CD14-positive monocyte (primary cell): ENCODE results near the gene MGAM2. TPM values are rescaled to one million over a fixed set of nuclear protein-coding genes. Genes with fewer than 3 reads are reported as not detected.

Experiments used
- DNase-seq, 3 donors: peaks; one replicate each; pipeline ENCODE4 v3.0.0-alpha.2; 2011 to 2022
- H2AFZ ChIP-seq: 2 replicates; pipeline ENCODE4 v1.6.0; 2012; ENCODE audit warnings: mild to moderate bottlenecking, low read depth, low read length, inconsistent platforms; ENCODE audit not compliant: insufficient read depth, poor library complexity, severe bottlenecking
- H3K27ac ChIP-seq, 2 donors: 1 replicate in 1 of 2; 2 replicates in 1 of 2; pipeline ENCODE4 v1.5.1; 2012 to 2013; ENCODE audit warnings: low read length in 2 of 2, control low read depth in 1 of 2, inconsistent platforms in 1 of 2, low read depth in 1 of 2, mild to moderate bottlenecking in 1 of 2
- H3K27me3 ChIP-seq, 2 donors: one replicate each; pipeline versions ENCODE4 v1.6.0 to v1.6.1; 2011 to 2013; ENCODE audit warnings: low read length in 2 of 2; ENCODE audit not compliant: control insufficient read depth in 2 of 2, insufficient read depth in 2 of 2
- H3K36me3 ChIP-seq, 2 donors: replicated peaks in 1 of 2; 1 replicate in 1 of 2; 2 replicates in 1 of 2; pipeline versions ENCODE4 v1.5.1 to v1.6.1; 2012 to 2013; ENCODE audit warnings: low read length in 2 of 2, control low read depth in 1 of 2, inconsistent platforms in 1 of 2, mild to moderate bottlenecking in 1 of 2; ENCODE audit not compliant: insufficient read depth in 2 of 2, control insufficient read depth in 1 of 2
- H3K4me1 ChIP-seq, 2 donors: 1 replicate in 1 of 2; 2 replicates in 1 of 2; pipeline versions ENCODE4 v1.5.1 to v1.6.1; 2012 to 2013; ENCODE audit warnings: low read length in 2 of 2, control low read depth in 1 of 2, inconsistent platforms in 1 of 2, mild to moderate bottlenecking in 1 of 2, moderate library complexity in 1 of 2; ENCODE audit not compliant: insufficient read depth in 2 of 2, control insufficient read depth in 1 of 2
- H3K4me2 ChIP-seq: replicated peaks from 2 replicates; pipeline ENCODE3; 2012; ENCODE audit warnings: low read length, moderate library complexity, mild to moderate bottlenecking; ENCODE audit not compliant: poor library complexity, severe bottlenecking; ENCODE audit errors: extremely low read depth
- H3K4me3 ChIP-seq, 3 experiments: fragments of 200-600 bp in 1 of 3; sonication (generic) in 1 of 3; replicated peaks in 1 of 3; 1 replicate in 2 of 3; 2 replicates in 1 of 3; pipeline ENCODE4 v1.5.1; 2011 to 2013; ENCODE audit warnings: low read length in 3 of 3, mild to moderate bottlenecking in 3 of 3, control low read depth in 2 of 3, low read depth in 2 of 3, inconsistent platforms in 1 of 3, moderate library complexity in 1 of 3
- H3K79me2 ChIP-seq: 2 replicates; pipeline ENCODE4 v1.6.0; 2012; ENCODE audit warnings: mild to moderate bottlenecking, control low read depth, inconsistent platforms, low read length, moderate library complexity; ENCODE audit not compliant: insufficient read depth
- H3K9ac ChIP-seq: 2 replicates; pipeline ENCODE4 v1.6.0; 2017; ENCODE audit warnings: low read length, mild to moderate bottlenecking; ENCODE audit not compliant: insufficient read depth, poor library complexity, severe bottlenecking
- H3K9me3 ChIP-seq, 2 donors: replicated peaks in 1 of 2; 1 replicate in 1 of 2; 2 replicates in 1 of 2; pipeline versions ENCODE4 v1.5.1 to v1.6.1; 2012 to 2013; ENCODE audit warnings: low read length in 2 of 2, control low read depth in 1 of 2; ENCODE audit not compliant: control insufficient read depth in 1 of 2, insufficient read depth in 1 of 2
- H4K20me1 ChIP-seq: 2 replicates; pipeline ENCODE4 v1.6.0; 2012; ENCODE audit warnings: mild to moderate bottlenecking, low read length, control low read depth, moderate library complexity; ENCODE audit not compliant: insufficient read depth
- H3K27ac Mint-ChIP-seq, 7 donors: one replicate each; pipeline ENCODE4 v1.8.0; 2020; ENCODE audit warnings: mild to moderate bottlenecking in 7 of 7, mixed read lengths in 7 of 7, moderate library complexity in 6 of 7, inconsistent platforms in 2 of 7
- H3K27me3 Mint-ChIP-seq, 3 donors: one replicate each; pipeline ENCODE4 v1.8.0; 2021 to 2022; ENCODE audit warnings: low read depth in 3 of 3, mild to moderate bottlenecking in 3 of 3, mixed read lengths in 3 of 3, moderate library complexity in 3 of 3, inconsistent platforms in 1 of 3
- H3K36me3 Mint-ChIP-seq, 2 donors: one replicate each; pipeline ENCODE4 v1.8.0; 2020; ENCODE audit warnings: mixed read lengths in 2 of 2, inconsistent platforms in 1 of 2, mild to moderate bottlenecking in 1 of 2
- H3K4me1 Mint-ChIP-seq: one replicate; pipeline ENCODE4 v1.8.0; 2020; ENCODE audit warnings: mild to moderate bottlenecking, mixed read lengths
- H3K4me3 Mint-ChIP-seq, 2 donors: one replicate each; pipeline ENCODE4 v1.8.0; 2020; ENCODE audit warnings: mild to moderate bottlenecking in 2 of 2, mixed read lengths in 2 of 2, moderate library complexity in 1 of 2
- H3K9me3 Mint-ChIP-seq, 7 donors: one replicate each; pipeline ENCODE4 v1.8.0; 2020 to 2022; ENCODE audit warnings: mixed read lengths in 7 of 7, mild to moderate bottlenecking in 6 of 7, moderate library complexity in 6 of 7, inconsistent platforms in 2 of 7
- WGBS: methylation state at CpG from one replicate; pipeline ENCODE4 v1.1.5; 2013; ENCODE audit warnings: missing lambda C conversion rate; ENCODE audit not compliant: insufficient coverage; 5-methylcytosine and 5-hydroxymethylcytosine counted together
- intact Hi-C, 2 donors: fragments of 100-400 bp; cut with micrococcal nuclease; formaldehyde crosslinking; loops; one replicate each; pipeline versions ENCODE4 v1.15.0 to v1.15.1; 2023
- polyA plus RNA-seq, 3 donors: library from polyadenylated mRNA; depleted of rRNA in 1 of 3; unstranded in 2 of 3; stranded (reverse) in 1 of 3; fragments of 300-500 nt in 2 of 3; fragments of >200 nt in 1 of 3; fragmentation: Illumina TruSeq in 2 of 3; gene quantifications; 1 replicate in 2 of 3; 2 replicates in 1 of 3; pipeline ENCODE4 v1.2.3, GENCODE V29; 2012 to 2021
- TF ChIP-seq, protein P1 (sequence below): fragments of 200-600 bp; IDR thresholded peaks from one replicate; pipeline ENCODE4 v1.8.0; 2022; ENCODE audit warnings: antibody characterized with exemption, mild to moderate bottlenecking

MGAM2 gene
- polyA plus RNA-seq, 3 donors, result 0.08 TPM; not detected in 2

DNA sequence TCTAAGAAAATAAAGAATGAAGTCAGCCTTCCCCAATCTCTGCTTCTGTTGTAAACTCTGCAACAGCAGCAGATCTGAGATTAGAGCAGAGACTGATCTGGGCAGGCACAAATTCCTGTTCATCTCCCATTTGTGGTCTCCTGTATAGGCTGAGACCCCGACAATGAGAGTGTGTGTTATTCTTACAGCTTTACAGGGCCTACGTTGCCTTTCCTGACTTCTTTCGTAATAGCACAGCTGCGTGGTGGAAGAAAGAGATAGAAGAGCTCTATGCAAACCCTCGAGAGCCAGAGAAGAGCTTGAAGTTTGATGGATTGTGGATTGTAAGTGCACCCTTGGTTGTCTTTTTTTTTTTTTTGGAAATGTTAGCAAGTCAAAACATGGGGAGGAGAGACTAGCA, 74.3 kb downstream of the MGAM2 start:
- peaks cover 31% of the 10 kb centered on the region for H3K4me1 Mint-ChIP-seq

DNA sequence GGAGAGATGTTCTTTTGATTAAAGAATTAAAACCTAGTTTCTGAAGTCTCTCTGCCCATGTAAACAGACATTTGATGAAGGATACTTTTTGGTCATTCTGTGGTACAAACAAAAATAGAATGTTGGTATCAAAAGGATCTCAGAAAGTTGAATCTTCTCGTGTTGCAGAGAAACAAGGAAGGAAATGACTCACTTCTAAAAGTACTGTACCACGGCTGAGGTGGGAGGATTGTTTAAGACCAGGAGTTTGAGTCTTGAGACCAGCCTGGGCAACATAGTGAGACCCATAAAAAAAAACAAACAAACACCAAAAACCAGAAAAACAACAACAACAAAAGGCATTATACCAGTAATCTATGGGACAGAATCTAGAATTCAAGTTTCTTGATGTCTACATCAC, 76.6 kb downstream of the MGAM2 start:
- intact Hi-C loops, result loop anchor here (5.0 to 10.0 kb wide), 4 partner anchors 211 to 436 kb away; partner anchors contain the start of genes TAS2R3 (in 1 of the 2) and TAS2R38 (in 1 of the 2)
- H3K27ac ChIP-seq, result peak overlapping the region in 1 of 2 donors; percentile 39
- no peaks in the 10 kb centered on the region for H3K36me3 ChIP-seq
- H3K9me3 ChIP-seq, result no peaks in the 10 kb centered on the region
- H3K27me3 ChIP-seq, result peaks cover 0 to 3% of the 10 kb centered on the region in 2 donors
- no peaks in the 10 kb centered on the region for H3K79me2 ChIP-seq
- H3K9me3 Mint-ChIP-seq, result no peaks in the 10 kb centered on the region
- H3K36me3 Mint-ChIP-seq, result no peaks in the 10 kb centered on the region
- peak overlapping the region; percentile 23 for H3K4me2 ChIP-seq
- peak overlapping the region in 1 of 2 donors; percentile 47 for H3K4me3 Mint-ChIP-seq
- no peaks in the 10 kb centered on the region for H4K20me1 ChIP-seq
- TF ChIP-seq, protein P1, sequence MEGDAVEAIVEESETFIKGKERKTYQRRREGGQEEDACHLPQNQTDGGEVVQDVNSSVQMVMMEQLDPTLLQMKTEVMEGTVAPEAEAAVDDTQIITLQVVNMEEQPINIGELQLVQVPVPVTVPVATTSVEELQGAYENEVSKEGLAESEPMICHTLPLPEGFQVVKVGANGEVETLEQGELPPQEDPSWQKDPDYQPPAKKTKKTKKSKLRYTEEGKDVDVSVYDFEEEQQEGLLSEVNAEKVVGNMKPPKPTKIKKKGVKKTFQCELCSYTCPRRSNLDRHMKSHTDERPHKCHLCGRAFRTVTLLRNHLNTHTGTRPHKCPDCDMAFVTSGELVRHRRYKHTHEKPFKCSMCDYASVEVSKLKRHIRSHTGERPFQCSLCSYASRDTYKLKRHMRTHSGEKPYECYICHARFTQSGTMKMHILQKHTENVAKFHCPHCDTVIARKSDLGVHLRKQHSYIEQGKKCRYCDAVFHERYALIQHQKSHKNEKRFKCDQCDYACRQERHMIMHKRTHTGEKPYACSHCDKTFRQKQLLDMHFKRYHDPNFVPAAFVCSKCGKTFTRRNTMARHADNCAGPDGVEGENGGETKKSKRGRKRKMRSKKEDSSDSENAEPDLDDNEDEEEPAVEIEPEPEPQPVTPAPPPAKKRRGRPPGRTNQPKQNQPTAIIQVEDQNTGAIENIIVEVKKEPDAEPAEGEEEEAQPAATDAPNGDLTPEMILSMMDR, result no peak
- peaks cover 31% of the 10 kb centered on the region for H3K4me1 Mint-ChIP-seq
- H3K4me1 ChIP-seq, result peaks cover 23 to 28% of the 10 kb centered on the region in 2 donors
- WGBS, result no CpG with 5 or more reads among the region's 2 CpGs
- peaks cover 8 to 10% (median 9%) of the 10 kb centered on the region in 3 donors for H3K27me3 Mint-ChIP-seq
- DNase-seq, result peak; percentile 33 to 59 (median 52)
- no peak overlapping the region for H3K9ac ChIP-seq
- no peak overlapping the region for H3K4me3 ChIP-seq
- no peak overlapping the region for H2AFZ ChIP-seq
- peak overlapping the region in 6 of 7 donors; percentile 12 to 86 (median 50) for H3K27ac Mint-ChIP-seq

More for the DNA sequence above, 74.3 kb downstream of the MGAM2 start:
- Histone ChIP-seq H3K36me3 (no peaks in the 10 kb centered on the region), H3K9ac (no peak overlapping the region), H3K4me1 (peaks cover 23 to 28% of the 10 kb centered on the region in 2 donors), H2AFZ (peak overlapping the region; percentile 43), H3K79me2 (no peaks in the 10 kb centered on the region), H3K4me3 (no peak overlapping the region), H3K27me3 (no peaks in the 10 kb centered on the region), H3K9me3 (no peaks in the 10 kb centered on the region), H3K4me2 (no peak overlapping the region), H4K20me1 (no peaks in the 10 kb centered on the region), H3K27ac (no peak overlapping the region)
- Mint-ChIP-seq H3K36me3 (no peaks in the 10 kb centered on the region), H3K4me3 (no peak overlapping the region), H3K27ac (no peak overlapping the region), H3K9me3 (no peaks in the 10 kb centered on the region), H3K27me3 (peaks cover 0 to 4% (median 2%) of the 10 kb centered on the region in 3 donors)
- intact Hi-C loops, result loop anchor here (5.0 to 10.0 kb wide), 4 partner anchors 208 to 434 kb away; partner anchors contain the start of genes TAS2R3 (in 1 of the 2) and TAS2R38 (in 1 of the 2)
- DNase-seq, result no peak
- 20% methylated on average over 3 of the region's 5 CpGs for WGBS
- TF ChIP-seq, protein P1, result no peak
